ENCODE measurements around the gene C1QL4. TPM values are rescaled to one million over a fixed set of nuclear protein-coding genes. Genes with fewer than 3 reads are reported as not detected.

The C1QL4 gene
- polyA plus RNA-seq, 3 donors: 0.98 to 2.2 (median 1.6) TPM

DNA sequence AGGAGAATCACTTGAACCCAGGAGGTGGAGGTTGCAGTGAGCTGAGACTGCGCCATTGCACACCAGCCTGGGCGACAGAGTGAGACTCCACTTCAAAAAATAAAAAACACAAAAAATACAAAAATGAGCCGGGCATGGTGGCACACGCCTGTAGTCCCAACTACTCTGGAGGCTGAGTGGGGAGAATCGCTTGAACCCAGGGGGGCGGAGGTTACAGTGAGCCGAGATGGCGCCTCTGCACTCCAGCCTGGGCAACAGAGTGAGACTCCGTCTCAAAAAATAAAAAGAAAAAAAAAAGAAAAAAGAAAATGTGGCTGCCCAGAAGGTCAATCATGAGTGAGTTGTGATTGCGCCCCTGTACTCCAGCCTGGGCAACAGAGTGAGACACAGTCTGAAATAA is 18.9 kb upstream of the C1QL4 start:
- no peak for DNase-seq (ENCODE audit: extremely low read depth in 1 of 11, low read depth in 9 of 11, low spot score in 4 of 11)

DNA sequence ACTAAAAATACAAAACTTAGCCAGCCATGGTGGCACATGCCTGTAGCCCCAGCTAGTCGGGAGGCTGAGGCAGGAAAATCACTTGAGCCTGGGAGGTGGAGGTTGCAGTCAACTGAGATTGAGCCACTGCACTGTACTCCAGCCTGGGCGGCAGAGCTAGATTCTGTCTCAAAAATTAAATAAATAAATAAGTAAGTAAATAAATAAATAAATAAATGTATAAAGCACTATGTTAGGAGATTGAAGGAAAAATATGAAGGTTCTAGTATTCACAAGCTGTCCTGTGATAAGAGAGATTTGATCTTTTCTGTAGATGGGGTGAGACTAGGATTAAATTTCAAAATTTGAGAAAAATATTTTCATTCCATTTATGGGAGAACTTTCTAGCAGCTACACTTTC is 15.4 kb upstream of the C1QL4 start:
- no peak for DNase-seq (ENCODE audit: extremely low read depth in 1 of 11, low read depth in 9 of 11, low spot score in 4 of 11)

DNA sequence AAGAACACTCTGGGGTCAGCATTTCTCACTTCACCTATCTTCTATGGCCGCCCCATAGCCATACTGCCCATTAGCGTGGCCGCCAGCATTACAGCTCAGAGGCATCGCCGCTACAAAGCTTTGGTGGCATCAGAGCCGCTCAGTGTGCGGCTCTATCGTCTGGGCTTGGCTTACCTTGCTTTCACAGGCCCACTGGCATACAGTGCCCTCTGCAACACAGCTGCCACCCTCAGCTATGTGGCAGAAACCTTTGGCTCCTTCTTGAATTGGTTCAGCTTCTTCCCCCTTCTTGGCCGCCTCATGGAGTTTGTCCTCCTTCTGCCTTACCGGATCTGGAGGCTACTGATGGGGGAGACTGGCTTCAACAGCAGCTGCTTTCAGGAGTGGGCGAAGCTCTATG is 12.3 kb upstream of the C1QL4 start:
- DNase-seq (ENCODE audit: extremely low read depth in 1 of 11, low read depth in 9 of 11, low spot score in 4 of 11): no peak

DNA sequence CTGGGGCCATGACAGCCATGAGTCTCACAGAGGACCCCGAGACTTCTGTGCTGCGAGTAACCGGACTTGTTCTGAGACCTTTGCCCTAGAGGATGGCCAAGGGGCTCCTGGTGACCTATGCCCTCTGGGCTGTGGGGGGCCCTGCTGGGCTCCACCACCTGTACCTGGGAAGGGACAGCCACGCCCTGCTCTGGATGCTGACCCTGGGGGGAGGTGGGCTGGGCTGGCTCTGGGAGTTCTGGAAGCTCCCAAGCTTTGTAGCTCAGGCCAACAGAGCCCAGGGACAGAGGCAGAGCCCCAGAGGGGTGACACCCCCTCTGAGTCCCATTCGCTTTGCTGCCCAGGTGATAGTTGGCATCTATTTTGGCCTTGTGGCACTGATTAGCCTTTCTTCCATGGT is 11.8 kb upstream of the C1QL4 start:
- DNase-seq (ENCODE audit: extremely low read depth in 1 of 11, low read depth in 9 of 11, low spot score in 4 of 11): no peak

DNA sequence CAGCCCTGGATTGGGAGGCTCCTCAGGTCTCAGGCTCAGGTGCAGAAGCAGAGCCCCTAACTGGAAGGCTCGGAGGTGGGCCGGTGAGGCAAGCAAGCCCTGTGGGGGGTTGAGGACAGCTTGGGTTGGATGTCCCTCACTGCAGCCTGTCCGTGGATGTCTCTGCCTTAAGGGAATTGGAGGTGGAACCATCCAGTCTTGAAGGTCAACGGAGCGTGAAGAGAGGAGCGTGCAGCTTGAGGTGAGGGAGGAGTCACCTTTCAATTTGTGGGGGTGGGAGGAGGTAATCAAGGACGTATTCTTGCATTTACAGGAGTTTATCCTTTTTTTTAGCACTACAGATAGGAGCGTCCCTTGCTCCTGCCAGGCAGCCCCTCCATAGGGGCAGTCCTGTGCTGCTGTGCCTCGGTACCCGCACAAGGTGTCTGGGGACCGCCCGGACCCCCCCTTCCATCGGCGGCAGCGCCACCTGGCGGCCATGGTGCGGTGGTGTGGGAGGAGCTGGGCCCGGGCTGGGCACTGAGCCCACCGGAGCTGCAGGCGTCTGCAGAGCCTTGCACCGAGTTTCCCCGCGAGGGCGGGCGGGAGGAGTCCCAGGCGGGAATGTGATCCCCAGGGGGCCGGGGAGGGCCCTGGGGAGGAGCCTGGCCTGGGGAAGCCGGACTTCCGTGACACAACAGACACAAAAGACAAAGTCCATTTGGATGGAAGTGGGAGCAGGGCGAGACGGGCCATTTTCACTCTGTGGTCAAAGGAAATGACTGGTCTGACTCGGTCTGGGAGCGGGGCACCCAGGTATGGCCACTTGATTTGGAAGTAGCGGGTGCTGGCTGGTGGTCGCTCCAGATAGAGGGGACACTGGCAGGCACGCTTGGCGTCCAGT is 10.6 kb upstream of the C1QL4 start:
- peak in 7 of 11 donors; percentile 64 to 85 (median 74) for DNase-seq (ENCODE audit: extremely low read depth in 1 of 11, low read depth in 9 of 11, low spot score in 4 of 11)

DNA sequence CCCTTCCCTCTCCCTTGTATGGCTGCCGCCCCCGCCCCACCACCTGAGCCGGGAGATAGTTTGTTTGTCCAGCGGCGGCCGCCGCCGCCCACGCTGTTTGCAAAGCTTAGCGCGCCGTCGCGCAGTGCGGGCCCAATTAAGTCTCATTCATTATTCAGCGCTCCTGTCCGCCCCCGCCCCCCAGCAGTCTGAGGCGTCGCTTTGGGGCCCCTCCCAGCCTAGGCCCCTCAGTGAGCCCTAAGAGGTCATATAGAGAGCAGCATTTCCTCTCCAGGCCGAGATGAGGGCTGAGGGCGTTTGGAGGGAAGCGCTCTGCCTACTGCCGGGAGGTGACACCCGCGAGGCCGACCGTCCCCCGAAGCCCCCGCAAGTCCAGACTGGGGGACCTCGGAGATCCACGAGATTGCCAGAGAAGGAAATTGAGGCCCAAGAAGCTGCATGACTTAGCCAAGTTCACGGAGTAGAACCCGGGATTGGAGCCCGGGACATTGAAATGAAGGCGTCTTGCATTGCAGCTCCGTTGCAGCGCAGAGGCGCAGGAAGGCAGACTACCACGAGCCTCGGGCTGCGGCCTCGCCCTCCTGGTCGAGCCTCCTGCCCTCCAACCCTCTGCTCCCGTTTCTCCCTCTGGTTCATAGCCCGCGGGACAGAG is 9.8 kb upstream of the C1QL4 start, which contains the start of gene DNAJC22:
Gene DNAJC22, plus strand, starts transcription at position 230 of the 652 bp plus-strand sequence. CDS start 1,985 bp downstream, outside the sequence.
- DNase-seq (ENCODE audit: extremely low read depth in 1 of 11, low read depth in 9 of 11, low spot score in 4 of 11): no peak

DNA sequence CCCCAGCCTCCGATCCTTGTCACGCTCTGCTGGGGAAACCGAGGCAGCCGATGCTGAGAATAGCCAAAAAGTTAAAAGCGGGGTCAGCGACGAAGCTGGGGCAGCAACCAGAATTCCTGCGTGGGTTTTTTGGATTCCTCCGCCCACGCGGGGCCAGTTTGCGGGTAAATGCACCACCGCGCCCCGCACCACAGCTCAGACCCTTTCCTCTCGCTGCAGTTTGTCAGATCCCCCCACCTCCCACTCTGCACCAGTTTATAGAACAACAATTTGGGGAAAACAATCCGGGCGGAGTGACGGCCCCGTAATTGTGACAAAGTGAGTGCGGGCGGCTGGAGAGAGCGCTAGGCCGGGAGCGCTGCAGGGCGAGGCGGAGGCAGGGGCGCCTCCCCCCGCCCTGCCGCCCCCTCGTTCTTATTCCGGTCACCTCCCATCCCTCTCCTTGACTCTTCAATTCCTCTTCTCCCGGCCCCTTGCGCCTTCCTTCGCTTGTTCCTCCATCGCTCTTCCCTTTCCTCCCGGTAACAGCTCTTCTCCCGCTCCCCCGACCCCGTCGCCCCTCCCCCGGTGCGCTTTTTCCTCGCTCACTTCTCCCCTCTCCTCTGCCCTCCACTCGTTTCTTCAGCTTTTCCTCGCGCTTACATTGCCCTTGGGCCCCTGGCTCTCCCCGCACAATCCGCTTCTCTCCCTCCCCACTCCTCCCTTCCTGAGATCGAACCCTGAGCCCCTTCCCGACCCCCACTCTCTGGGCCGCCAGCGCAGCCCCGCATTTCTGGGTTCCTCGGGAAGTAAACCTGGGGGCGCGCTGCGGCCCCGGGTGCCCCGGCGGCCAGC is 9.1 kb upstream of the C1QL4 start:
- no peak for DNase-seq (ENCODE audit: extremely low read depth in 1 of 11, low read depth in 9 of 11, low spot score in 4 of 11)

DNA sequence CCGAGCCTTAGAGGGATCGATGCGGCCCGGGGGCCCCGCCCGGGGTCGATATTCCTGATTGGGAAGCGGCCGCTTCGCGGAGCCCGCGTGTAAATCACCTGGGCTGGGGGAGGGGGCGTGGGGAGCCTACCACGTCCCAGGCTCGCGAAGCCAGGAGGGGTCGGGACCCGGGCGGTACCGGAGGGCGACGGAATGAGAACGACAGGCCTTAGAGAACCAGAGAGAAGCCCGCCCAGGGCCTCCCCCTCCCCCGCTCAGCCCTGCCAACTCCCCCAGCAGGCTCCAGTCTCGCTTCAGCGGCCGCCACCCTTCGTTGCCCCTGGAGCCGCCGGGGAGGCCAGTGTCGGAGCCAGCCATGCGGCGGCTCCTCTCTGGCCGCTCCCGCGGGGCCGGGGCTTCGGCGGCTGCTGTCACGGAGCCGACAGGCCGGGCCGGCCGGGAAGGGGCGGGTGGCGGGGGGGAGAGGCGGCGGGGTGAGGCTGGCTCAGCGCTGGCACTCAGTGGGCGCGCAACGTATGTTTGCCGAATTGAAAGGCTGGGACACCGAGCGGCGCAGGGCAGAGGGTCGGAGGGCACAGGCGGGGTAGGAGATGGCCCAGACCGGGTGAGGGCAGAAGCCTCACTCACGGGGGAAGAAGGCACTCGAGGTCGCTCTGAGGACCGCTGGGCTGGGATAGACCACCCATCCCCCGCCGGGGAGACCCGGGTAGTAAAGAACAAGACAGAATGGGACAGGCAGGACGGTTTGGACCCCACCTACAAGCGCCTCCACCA is 8.2 kb upstream of the C1QL4 start:
- peak in 5 of 11 donors; percentile 74 to 83 (median 78) for DNase-seq (ENCODE audit: extremely low read depth in 1 of 11, low read depth in 9 of 11, low spot score in 4 of 11)

DNA sequence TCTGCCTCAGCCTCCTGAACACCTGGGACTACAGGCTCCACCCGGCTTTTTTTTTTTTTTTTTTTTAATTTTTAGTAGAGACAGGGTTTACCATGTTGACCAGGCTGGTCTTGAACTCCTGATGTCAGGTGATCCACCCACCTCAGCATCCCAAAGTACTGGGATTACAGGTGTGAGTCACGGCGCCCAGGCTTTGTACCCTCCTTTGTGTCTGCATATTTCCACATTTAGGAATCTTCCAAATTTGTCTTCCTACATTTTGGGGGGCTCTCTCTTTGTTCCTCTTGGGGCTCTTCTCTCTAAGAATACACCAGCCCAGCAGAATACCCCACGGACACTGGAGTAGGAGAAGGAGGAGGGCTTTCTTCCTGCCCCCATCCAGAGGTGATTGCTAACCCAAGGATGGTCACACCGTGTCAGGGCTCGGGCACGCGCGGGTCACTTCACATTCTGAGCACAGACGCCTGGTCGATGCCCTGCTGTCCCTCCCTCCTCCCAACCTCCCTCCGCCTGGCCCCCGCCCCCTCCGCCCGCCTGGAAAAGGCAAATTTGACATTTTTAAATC is 7.6 kb upstream of the C1QL4 start:
- DNase-seq (ENCODE audit: extremely low read depth in 1 of 11, low read depth in 9 of 11, low spot score in 4 of 11): no peak

DNA sequence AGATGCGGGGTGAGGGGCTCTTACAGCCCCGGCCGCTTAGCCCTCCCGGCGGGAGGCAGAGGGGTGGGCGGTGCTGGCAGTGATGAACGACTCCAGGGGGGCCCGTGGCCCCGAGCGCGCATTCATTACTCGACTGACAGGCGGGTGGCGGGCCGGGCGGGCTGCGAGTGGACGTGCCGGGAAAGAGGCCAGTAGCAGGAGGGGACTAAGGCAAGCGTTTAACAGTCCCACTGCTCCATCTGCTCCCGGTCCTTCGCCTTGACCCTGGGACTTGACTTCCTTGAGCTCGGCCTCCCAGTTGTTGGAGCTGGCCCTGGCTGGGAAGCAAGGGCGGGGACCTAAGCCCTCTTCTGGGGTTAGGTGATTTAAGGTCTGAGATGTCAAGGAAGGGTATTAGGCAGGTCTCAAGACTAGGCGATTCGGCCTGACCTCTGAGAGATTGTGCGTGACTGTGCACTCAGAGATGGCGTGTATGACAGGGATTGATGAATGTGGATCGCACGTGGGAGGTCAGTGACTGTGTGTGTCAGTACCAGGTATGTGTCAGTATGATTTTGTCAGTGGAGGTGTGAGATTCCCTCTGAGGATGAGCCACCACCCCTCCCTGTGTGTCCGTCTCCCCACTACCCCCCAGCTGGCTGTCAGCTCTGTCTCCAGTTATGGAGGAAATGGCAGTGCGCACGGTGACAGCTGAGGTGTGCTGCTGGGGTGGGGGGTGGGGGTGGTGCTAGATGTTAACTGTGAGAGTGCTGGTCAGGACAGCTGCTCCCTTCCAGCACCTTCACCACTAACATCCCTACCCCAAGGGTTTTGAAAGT is 6.1 kb upstream of the C1QL4 start:
- peak in 2 of 11 donors; percentile 59 to 65 for DNase-seq (ENCODE audit: extremely low read depth in 1 of 11, low read depth in 9 of 11, low spot score in 4 of 11)

DNA sequence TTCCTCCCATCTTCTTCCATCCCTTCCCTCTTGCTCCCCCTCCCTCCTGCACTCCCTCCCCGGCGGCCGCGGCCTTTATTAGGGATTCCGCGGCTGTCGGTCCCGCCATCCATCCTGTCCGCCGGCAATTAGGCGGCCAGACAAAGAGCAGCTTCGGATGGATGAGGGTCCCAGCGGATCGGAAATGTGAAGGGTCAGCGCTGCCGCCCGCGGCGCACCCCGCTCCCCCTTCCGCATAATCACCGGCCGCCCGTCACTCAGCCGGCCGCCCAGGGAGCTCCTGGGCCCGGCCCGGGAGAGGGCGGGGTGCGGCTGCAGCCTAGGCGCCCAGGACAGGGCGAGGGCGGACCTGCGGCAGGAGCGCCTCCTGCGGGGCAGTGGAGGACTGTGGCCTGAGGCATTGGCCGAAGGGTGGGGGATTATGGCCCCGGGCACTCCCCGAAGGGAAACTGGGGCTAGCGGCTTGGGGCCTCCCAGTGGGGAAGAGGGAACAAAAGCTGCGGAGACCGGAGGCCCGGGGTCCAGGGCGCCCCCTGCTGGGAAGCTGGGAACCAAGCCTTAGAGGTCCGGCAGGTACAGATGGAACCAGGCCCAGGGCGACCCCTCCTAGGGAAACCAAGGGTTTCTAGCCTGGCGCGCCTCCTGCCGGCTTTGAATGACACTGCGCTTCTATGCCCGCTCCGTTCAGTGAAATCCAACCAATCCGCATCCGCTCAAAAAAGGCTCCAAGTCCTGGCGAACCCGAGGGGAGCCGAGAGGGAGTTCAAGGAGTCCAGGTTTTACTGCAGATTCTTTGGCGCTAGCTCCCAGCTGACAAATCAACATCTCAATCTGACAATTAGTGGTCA is 5.3 kb upstream of the C1QL4 start:
- DNase-seq (ENCODE audit: extremely low read depth in 1 of 11, low read depth in 9 of 11, low spot score in 4 of 11): peak in 9 of 11 donors; percentile 71 to 90 (median 84)

DNA sequence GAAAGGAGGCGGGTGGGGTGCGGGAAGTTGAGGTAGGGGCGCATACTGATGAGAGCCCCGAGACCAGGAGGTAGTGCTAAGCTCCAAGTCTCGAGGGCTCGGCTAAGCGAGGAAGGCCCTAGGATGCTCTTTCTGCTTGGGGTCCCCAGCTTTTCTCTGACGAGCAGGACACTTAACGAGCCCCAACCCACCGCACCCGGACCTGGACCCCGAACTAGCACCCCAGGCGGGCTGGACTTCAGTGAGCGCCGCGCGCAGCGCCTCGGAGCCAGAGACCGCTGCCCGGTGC is 4.7 kb upstream of the C1QL4 start:
- DNase-seq (ENCODE audit: extremely low read depth in 1 of 11, low read depth in 9 of 11, low spot score in 4 of 11): no peak

DNA sequence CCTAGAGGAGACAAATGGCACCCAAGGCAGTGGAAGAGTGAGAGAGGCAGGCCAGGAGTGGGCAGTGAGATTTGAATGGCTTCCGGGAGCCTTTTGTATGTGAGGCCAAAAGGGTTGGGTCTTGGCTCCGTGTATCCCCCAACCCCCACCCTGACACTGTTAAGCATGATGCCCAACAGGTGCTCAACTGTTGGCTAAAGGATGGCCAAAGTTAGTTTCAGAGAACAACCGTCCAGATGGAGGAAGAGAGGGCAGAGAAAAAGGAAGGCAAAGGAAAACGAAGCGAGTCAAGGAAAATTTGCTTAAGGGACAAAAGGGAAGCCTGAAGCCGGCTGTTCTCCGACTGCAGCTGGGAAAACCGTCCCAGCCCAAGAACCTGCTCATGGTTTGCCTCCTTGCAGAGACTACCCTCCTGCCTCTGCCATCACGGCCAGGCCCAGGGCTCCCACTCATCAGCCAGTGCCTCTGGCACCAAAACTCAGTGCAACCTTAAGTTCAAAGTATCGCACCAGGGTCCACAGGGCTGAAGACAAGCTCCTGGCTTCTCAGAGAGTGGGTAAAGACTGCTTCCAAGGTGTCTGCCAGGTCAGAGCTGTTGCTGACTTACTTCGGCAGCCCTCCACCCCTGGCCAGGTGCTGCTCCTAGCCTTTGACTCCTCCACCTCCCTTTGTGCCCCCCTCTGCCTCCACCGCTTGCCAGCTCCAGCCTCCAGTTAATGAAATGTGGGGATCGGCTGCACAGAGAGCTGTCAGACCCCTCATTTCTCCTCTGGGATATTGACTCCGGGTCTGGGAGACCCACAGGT is 4.2 kb upstream of the C1QL4 start:
- no peak for DNase-seq (ENCODE audit: extremely low read depth in 1 of 11, low read depth in 9 of 11, low spot score in 4 of 11)

DNA sequence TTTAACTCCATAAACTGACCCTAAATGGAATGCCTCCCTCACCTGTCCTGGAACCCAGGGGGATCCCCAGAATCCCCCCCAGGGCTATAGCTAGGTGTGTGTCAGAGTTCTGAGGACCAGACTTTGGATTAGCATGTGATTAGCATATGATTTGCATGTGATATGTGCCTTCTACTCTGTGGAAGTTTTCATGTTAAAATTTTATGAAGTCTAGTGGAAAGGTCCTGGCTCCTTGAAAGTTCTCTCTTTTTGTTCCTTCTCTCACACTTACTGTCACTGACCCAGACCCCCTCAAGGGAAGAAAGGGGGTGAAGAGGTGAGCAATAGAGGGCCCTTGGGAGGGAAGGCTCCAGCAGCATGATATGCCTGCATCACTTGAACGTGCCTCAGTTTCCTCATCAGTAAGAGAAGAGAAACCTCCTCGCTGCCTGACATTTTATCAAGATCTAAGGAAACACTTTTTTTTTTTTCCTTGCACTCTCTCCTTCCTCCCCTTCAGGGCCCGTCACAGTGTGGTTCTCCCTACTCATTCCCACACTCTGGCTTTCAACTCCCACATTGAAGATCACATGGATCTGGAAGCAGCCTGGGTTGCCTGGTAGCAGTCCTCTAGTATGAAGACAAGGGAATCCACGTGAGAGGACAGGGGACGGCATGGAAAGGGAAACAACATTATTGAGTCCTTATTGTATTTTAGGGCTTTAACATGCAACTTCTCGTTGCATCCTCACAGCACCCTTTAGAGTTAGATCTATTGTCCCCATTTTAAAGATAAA is 3.3 kb upstream of the C1QL4 start:
- DNase-seq (ENCODE audit: extremely low read depth in 1 of 11, low read depth in 9 of 11, low spot score in 4 of 11): no peak

DNA sequence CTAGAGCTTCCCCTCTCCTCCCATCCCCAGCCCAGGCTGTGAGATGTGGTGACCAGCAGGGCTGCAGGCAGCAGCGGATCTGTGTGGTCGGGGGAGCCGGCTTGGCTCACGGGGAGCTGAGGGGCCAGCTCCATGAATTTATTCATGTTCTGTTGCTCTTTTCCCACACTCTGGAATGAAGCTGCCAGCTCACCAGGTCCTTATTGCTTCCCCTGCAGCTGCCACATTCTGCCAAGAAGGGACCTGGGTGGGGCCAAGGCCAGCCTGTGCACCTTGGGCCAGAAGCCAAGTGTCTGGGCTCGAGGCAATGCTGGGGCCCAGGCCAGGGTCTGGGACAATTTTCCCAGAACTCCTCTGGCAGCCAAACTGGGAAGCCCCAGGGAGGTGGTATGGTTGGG is 2.5 kb upstream of the C1QL4 start:
- DNase-seq (ENCODE audit: extremely low read depth in 1 of 11, low read depth in 9 of 11, low spot score in 4 of 11): no peak

Measured in renal cortex interstitium (tissue), 11 donors.